ENCODE results near the gene PDRG1.

Gene PDRG1

GRCh38 chr20:31907046-31907445 is 44.8 kb downstream of the PDRG1 start:
- no peak for DNase-seq (ENCODE audit: low read depth)

GRCh38 chr20:31906001-31906400 is 45.8 kb downstream of the PDRG1 start:
- no peak for DNase-seq (ENCODE audit: low read depth)

GRCh38 chr20:31903627-31904386 is 48.0 kb downstream of the PDRG1 start:
- no peak for DNase-seq (ENCODE audit: low read depth)

GRCh38 chr20:31901615-31902014 is 50.2 kb downstream of the PDRG1 start:
- DNase-seq (ENCODE audit: low read depth), result no peak

- DNase-seq (ENCODE audit: low read depth), result no peak
Measured at GRCh38 chr20:31897541-31897940, 54.3 kb downstream of the PDRG1 start.

- DNase-seq (ENCODE audit: low read depth), result no peak
Measured at GRCh38 chr20:31896049-31896448, 55.8 kb downstream of the PDRG1 start.

- DNase-seq (ENCODE audit: low read depth), result no peak
Measured at GRCh38 chr20:31894980-31895675, 56.7 kb downstream of the PDRG1 start.

Measured in activated T-cell treated with anti-CD3 and anti-CD28 coated beads for 24 hours (primary cell).